Fibroblast of mammary gland (primary cell): ENCODE data around the gene PSMD6.

Experiments used
- DNase-seq: peaks from one replicate; pipeline ENCODE4 v3.0.0-alpha.2; 2010; ENCODE audit warnings: low read depth
- H3K4me3 ChIP-seq: 2 replicates; pipeline ENCODE4 v1.5.1; 2011; ENCODE audit warnings: low read depth, mild to moderate bottlenecking, low read length, moderate library complexity; ENCODE audit not compliant: control insufficient read depth
- TF ChIP-seq, protein P1 (sequence below): conservative IDR thresholded peaks from 2 replicates; pipeline ENCODE4 v1.5.1; 2011; ENCODE audit warnings: low read depth, low read length, inconsistent platforms; ENCODE audit not compliant: control insufficient read depth, insufficient read depth

The PSMD6 gene

GRCh38 chr3:64047787-64048186 lies 24.5 kb upstream of the PSMD6 start:
- DNase-seq: no peak
- H3K4me3 ChIP-seq: no peak overlapping the region
- TF ChIP-seq, protein P1, sequence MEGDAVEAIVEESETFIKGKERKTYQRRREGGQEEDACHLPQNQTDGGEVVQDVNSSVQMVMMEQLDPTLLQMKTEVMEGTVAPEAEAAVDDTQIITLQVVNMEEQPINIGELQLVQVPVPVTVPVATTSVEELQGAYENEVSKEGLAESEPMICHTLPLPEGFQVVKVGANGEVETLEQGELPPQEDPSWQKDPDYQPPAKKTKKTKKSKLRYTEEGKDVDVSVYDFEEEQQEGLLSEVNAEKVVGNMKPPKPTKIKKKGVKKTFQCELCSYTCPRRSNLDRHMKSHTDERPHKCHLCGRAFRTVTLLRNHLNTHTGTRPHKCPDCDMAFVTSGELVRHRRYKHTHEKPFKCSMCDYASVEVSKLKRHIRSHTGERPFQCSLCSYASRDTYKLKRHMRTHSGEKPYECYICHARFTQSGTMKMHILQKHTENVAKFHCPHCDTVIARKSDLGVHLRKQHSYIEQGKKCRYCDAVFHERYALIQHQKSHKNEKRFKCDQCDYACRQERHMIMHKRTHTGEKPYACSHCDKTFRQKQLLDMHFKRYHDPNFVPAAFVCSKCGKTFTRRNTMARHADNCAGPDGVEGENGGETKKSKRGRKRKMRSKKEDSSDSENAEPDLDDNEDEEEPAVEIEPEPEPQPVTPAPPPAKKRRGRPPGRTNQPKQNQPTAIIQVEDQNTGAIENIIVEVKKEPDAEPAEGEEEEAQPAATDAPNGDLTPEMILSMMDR: no peak

- TF ChIP-seq, protein P1: no peak
- no peak overlapping the region for H3K4me3 ChIP-seq
- DNase-seq: no peak
These were observed 23.8 kb upstream of the PSMD6 start for GRCh38 chr3:64046996-64047594.

DNA sequence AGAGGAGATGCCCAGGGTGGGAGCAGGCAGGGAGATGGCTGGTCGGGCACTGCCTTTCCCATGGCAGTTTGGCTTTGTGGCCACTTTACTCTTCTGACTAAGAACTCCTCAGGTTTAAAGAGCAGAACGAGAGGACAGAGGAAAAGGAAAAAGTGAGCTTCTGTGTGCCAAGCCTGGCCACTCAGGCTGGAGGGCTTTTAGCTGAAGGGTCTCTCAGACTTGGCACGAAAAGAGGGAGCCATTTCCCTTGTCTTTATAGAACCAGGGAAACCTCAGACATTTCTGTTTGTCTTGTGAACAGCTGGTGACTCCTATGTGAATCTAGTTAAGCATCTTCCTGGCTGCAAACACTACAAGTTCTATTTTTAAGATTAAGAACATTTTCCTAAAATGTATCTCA lies 23.3 kb upstream of the PSMD6 start:
- H3K4me3 ChIP-seq: no peak overlapping the region
- DNase-seq: no peak
- TF ChIP-seq, protein P1: no peak

DNA sequence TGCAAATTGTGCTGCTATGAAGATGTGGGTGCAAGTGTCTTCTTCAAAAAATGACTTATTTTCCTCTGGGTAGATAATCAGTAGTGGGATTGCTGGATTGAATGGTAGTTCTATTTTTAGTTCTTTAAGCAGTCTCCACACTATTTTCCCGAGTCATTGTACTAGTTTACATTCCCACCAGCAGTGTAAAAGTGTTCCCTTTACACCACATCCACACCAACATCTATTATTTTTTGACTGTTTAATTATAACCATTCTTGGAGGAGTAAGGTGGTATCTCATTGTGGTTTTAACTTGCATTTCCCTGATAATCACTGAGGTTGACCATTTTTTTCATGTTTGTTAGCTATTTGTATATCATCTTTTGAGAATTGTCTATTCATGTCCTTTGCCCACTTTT lies 19.7 kb upstream of the PSMD6 start:
- TF ChIP-seq, protein P1: no peak

GRCh38 chr3:64039981-64040733 lies 16.9 kb upstream of the PSMD6 start:
- DNase-seq: no peak
- H3K4me3 ChIP-seq: no peak overlapping the region
- TF ChIP-seq, protein P1: no peak

More for the DNA sequence above, 19.7 kb upstream of the PSMD6 start:
- DNase-seq: no peak
- no peak overlapping the region for H3K4me3 ChIP-seq

- TF ChIP-seq, protein P1: no peak
- no peak for DNase-seq
- no peak overlapping the region for H3K4me3 ChIP-seq
These were observed 16.0 kb upstream of the PSMD6 start for GRCh38 chr3:64039332-64039731.
